IMR-90 (cell line): Measurements from ENCODE around the gene P2RX3.

Experiments used
- CTCF ChIP-seq: conservative IDR thresholded peaks from 2 replicates; pipeline ENCODE4 v1.5.1; 2012; ENCODE audit warnings: mild to moderate bottlenecking, low read depth, low read length, improper control_type of control experiment
- MXI1 ChIP-seq: IDR thresholded peaks from 2 replicates; pipeline ENCODE4 v1.6.1; 2012; ENCODE audit warnings: low read depth, mild to moderate bottlenecking, low read length, moderate library complexity, borderline replicate concordance
- POLR2A ChIP-seq: IDR thresholded peaks from 2 replicates; pipeline ENCODE4 v1.6.1; 2012; ENCODE audit warnings: mild to moderate bottlenecking, low read depth, low read length
- RCOR1 ChIP-seq: IDR thresholded peaks from 2 replicates; pipeline ENCODE4 v1.6.1; 2012; ENCODE audit warnings: mild to moderate bottlenecking, low read length, improper control_type of control experiment; ENCODE audit not compliant: insufficient replicate concordance
- RFX5 ChIP-seq: IDR thresholded peaks from 2 replicates; pipeline ENCODE4 v1.8.0; 2012; ENCODE audit warnings: low read depth, mild to moderate bottlenecking, low read length, moderate library complexity
- USF2 ChIP-seq: fragments of 150-350 bp; IDR thresholded peaks from 2 replicates; pipeline ENCODE4 v1.6.1; 2017; ENCODE audit warnings: mild to moderate bottlenecking, antibody characterized with exemption, low read length, low read depth
- TF ChIP-seq, protein P1 (sequence below): fragments of 150-350 bp; IDR thresholded peaks from 2 replicates; pipeline ENCODE4 v1.6.1; 2016; ENCODE audit warnings: low read depth, mild to moderate bottlenecking, low read length, moderate library complexity, borderline replicate concordance

DNA sequence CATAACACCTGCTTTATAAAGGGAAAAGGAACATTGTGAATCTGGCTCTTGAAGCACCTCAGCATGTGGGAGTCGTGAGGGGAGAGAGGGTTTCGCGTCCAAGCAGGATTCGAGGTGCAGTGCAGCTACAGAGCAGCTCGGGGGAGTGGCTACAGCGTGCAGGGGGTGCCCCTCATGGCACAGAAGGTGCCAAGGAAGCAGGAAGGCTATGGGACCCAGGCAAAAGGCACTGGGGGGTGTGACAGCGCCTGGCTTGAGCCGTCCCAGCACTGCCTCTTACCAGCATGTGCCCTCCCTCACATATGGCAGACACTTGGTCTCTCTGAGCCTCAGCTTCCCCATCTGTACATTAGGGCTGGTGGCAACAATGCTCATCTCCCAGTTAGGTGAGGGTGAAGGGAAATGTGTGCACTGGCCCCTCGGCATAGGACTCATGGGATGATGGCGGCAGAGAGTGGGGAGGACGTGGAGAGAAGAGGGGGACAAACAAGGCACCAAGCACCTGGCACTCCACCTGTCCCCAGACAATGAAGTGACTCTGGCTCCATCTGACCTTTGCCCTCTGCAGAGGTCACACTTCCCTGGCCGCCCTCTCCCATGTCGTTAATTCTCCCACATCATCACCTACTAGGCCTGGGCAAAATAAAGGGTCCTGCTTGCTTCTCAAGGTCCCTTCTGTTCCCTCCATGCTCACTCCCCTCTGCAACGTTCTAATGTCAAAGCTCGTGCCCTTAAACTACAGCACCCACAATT, 23.8 kb upstream of the P2RX3 start:
- TF ChIP-seq CTCF (no peak), MXI1 (no peak), POLR2A (no peak), RCOR1 (no peak), RFX5 (no peak), USF2 (no peak)
- TF ChIP-seq, protein P1, sequence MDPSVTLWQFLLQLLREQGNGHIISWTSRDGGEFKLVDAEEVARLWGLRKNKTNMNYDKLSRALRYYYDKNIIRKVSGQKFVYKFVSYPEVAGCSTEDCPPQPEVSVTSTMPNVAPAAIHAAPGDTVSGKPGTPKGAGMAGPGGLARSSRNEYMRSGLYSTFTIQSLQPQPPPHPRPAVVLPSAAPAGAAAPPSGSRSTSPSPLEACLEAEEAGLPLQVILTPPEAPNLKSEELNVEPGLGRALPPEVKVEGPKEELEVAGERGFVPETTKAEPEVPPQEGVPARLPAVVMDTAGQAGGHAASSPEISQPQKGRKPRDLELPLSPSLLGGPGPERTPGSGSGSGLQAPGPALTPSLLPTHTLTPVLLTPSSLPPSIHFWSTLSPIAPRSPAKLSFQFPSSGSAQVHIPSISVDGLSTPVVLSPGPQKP = no peak
